Mucosa of rectum (tissue), 2 donors: ENCODE measurements around the gene KLF2.

Source experiments
- H3K27ac ChIP-seq, 2 donors: one replicate each; pipeline ENCODE4 v1.7.0; 2013; ENCODE audit warnings: inconsistent platforms in 2 of 2, low read depth in 2 of 2, low read length in 2 of 2
- H3K27me3 ChIP-seq, 2 donors: one replicate each; pipeline ENCODE4 v1.7.0; 2013; ENCODE audit warnings: low read length in 2 of 2; ENCODE audit not compliant: control insufficient read depth in 2 of 2, insufficient read depth in 2 of 2
- H3K36me3 ChIP-seq, 2 donors: one replicate each; pipeline ENCODE4 v1.7.0; 2013; ENCODE audit warnings: low read length in 2 of 2; ENCODE audit not compliant: control insufficient read depth in 2 of 2, insufficient read depth in 2 of 2
- H3K4me1 ChIP-seq, 2 donors: one replicate each; pipeline ENCODE4 v1.7.0; 2013; ENCODE audit warnings: low read length in 2 of 2, mild to moderate bottlenecking in 1 of 2; ENCODE audit not compliant: control insufficient read depth in 2 of 2, insufficient read depth in 2 of 2
- H3K4me3 ChIP-seq, 2 donors: one replicate each; pipeline ENCODE4 v1.7.0; 2013; ENCODE audit warnings: low read length in 2 of 2
- H3K9ac ChIP-seq, 2 donors: one replicate each; pipeline ENCODE4 v1.7.0; 2013; ENCODE audit warnings: low read length in 2 of 2, low read depth in 1 of 2, mild to moderate bottlenecking in 1 of 2
- H3K9me3 ChIP-seq, 2 donors: one replicate each; pipeline ENCODE4 v1.7.0; 2013; ENCODE audit warnings: low read length in 2 of 2; ENCODE audit not compliant: control insufficient read depth in 2 of 2
- donor health status: healthy.
- donor health status: Normal muscosa, but diverticular disease.

Gene KLF2

DNA sequence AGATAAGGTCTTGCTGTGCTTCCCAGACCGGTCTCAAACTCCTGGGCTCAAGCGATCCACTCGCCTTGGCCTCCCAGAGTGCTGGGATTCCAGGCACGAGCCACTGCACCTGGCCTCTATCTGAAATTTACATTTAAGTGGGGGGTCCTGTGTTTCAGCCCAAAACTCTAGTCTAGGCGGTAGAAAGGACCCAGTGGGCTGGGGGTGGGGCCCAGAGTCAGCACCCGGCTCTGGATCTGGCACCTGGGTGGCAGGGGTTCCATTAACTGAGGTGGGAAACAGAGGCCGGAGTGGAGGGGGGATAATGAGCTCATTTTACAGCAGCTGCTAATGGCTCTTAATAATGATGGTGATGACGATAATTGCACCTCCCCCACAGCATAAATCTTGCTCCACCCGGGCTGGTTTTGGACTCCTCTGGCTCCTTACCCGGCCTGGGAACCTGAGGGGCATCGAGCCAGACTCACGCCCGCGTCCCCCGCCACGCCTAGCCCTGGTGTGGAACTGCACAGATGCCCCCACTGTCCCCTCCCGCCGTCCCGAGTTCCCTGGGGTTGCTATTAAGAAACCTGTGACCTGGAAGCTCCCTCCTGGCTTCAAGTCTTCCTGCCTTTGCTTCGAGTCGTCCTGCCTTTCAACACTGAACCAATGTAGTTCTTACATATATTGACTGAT lies 17.8 kb upstream of the KLF2 start:
- no peak overlapping the region for H3K27ac ChIP-seq
- no peaks in the 10 kb centered on the region for H3K4me1 ChIP-seq
- H3K4me3 ChIP-seq = no peak overlapping the region
- H3K36me3 ChIP-seq = no peaks in the 10 kb centered on the region
- H3K27me3 ChIP-seq = no peaks in the 10 kb centered on the region
- no peaks in the 10 kb centered on the region for H3K9me3 ChIP-seq
- H3K9ac ChIP-seq = no peak overlapping the region

DNA sequence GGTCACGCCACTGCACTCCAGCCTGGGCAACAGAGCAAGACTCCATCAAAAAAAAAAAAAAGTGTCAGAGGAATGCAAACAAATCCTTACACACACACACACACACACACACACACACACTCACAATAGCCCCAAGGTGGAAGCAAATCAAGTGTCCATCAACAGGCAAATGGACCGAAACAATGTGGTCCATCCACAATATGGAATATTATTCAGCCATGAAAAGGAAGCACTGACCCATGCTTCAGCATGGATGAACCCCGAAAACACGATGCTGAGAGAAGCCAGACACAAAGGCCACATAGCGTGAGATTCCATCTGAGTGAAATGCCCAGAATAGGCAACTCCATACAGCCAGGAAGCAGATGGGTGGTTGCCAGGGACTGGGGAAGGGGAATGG lies 16.5 kb upstream of the KLF2 start:
- Histone ChIP-seq H3K36me3 (no peaks in the 10 kb centered on the region), H3K9ac (no peak overlapping the region), H3K4me3 (no peak overlapping the region), H3K4me1 (no peaks in the 10 kb centered on the region), H3K9me3 (no peaks in the 10 kb centered on the region), H3K27ac (no peak overlapping the region), H3K27me3 (no peaks in the 10 kb centered on the region)

DNA sequence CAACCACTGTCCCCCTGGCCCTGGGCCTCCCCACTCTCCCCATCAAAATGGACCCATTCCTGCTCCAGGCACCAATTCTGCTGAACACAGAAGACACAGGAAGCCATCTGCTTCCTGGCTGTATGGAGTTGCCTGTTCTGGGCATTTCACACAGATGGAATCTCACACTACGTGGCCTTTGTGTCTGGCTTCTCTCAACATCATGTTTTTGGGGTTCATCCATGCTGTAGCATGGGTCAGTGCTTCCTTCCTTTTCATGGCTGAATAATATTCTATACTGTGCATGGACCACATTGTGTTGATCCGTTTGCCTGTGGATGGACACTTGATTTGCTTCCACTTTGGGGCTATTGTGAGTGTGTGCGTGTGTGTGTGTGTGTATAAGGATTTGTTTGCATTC lies 15.0 kb upstream of the KLF2 start:
- H3K9ac ChIP-seq = no peak overlapping the region
- no peak overlapping the region for H3K4me3 ChIP-seq
- H3K27ac ChIP-seq = no peak overlapping the region
- H3K9me3 ChIP-seq = no peaks in the 10 kb centered on the region
- no peaks in the 10 kb centered on the region for H3K36me3 ChIP-seq
- no peaks in the 10 kb centered on the region for H3K4me1 ChIP-seq
- no peaks in the 10 kb centered on the region for H3K27me3 ChIP-seq

DNA sequence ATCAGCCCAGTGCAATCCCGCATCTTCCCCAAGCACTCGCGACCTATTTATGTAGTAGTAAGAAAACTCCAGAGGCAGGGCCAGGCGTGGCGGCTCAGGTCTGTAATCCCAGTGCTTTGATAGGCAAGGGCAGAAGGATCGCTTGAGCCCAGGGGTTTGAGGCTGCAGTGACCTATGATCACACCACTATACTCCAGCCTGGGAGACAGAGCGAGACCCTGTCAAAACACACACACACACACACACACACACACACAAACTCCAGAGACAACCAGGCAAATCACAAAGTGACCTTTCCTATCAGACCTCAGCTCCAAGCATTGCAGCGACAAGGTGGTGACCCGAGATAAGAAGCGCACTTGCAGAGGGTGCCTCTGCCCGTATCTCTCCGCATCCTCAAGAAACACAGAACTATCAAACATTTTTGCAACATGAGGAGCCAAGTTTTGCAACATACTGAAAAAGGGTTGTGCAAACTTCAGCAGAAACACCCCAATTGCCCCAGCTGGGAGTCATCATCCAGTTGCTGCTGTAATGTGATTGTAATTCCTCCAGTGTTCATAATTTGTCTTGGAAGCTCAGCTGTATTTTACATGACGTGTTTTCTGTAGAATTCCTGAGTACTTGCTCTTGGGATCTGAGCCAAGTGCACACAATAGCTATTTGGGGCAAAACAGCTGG lies 8.7 kb upstream of the KLF2 start:
- H3K9me3 ChIP-seq = no peaks in the 10 kb centered on the region
- H3K27me3 ChIP-seq = no peaks in the 10 kb centered on the region
- H3K27ac ChIP-seq = peak overlapping the region; percentile 56 to 65
- no peak overlapping the region for H3K9ac ChIP-seq
- H3K36me3 ChIP-seq = no peaks in the 10 kb centered on the region
- peak overlapping the region in 1 of 2 donors; percentile 13 for H3K4me3 ChIP-seq
- no peaks in the 10 kb centered on the region for H3K4me1 ChIP-seq

DNA sequence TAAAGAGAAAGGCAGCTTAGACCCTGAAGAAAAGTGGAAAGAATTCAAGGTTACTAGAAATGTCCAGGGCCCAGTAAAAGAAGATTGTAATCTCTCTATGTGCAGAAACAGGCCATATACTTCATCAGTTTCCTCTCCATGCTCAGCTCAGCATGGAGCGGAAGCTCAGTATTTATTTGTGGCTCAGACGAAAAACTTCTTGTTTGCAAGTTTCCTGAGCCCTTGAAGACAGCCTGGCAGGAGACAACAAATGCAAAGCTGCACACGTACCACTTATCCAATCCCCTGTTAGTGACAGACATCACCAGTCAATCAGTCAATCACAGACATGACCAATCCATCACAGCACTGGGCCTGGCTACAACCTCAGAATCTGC lies 8.1 kb upstream of the KLF2 start:
- Histone ChIP-seq H3K4me3 (no peak overlapping the region), H3K27ac (peak overlapping the region; percentile 56 to 65), H3K27me3 (no peaks in the 10 kb centered on the region), H3K4me1 (no peaks in the 10 kb centered on the region), H3K9me3 (no peaks in the 10 kb centered on the region), H3K36me3 (no peaks in the 10 kb centered on the region), H3K9ac (no peak overlapping the region)

DNA sequence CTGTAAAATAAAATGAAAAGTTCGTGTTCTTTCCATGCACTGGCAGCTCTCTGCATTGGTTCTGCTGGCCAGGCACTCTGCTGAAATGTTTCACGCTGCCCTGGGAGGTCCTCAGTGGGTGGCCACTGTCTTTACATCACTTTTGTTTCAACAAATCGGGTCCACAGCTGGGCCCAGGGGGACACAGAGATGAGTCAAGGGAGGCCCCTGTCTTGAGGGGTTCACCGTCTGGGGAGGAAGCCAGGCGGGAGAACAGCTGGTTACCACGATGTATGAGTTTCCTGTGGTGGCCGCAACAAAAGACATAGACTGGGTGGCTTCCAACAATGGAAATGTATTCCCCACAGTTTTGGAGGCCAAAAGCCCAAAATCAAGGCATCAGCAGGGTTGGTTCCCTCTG lies 5.1 kb upstream of the KLF2 start:
- peak overlapping the region in 1 of 2 donors; percentile 16 for H3K27ac ChIP-seq
- peaks cover 2 to 6% of the 10 kb centered on the region in 2 donors for H3K4me1 ChIP-seq
- no peak overlapping the region for H3K9ac ChIP-seq
- peaks cover 3 to 7% of the 10 kb centered on the region in 2 donors for H3K27me3 ChIP-seq
- H3K4me3 ChIP-seq = no peak overlapping the region
- no peaks in the 10 kb centered on the region for H3K36me3 ChIP-seq
- no peaks in the 10 kb centered on the region for H3K9me3 ChIP-seq

DNA sequence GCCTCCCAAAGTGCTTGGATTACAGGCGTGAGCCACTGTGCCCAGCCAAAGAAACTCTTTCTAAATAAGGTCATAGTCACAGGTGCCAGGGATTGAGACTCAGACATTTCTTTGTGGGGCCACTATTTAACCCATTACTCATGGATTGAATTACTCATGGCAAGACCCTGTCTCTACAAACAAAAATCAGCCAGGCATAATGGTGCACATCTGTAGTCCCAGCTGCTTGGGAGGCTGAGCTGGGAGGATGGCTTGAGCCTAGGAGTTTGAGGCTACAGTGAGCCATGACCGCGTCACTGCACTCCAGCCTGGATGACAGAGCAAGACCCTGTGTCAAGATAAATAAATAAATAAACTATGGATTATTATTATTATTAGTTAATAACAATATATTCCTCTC lies 3.6 kb upstream of the KLF2 start:
- H3K9ac ChIP-seq = no peak overlapping the region
- H3K27ac ChIP-seq = no peak overlapping the region
- H3K36me3 ChIP-seq = no peaks in the 10 kb centered on the region
- H3K27me3 ChIP-seq = peaks cover 3 to 7% of the 10 kb centered on the region in 2 donors
- H3K9me3 ChIP-seq = no peaks in the 10 kb centered on the region
- peaks cover 5 to 6% of the 10 kb centered on the region in 2 donors for H3K4me1 ChIP-seq
- H3K4me3 ChIP-seq = no peak overlapping the region

DNA sequence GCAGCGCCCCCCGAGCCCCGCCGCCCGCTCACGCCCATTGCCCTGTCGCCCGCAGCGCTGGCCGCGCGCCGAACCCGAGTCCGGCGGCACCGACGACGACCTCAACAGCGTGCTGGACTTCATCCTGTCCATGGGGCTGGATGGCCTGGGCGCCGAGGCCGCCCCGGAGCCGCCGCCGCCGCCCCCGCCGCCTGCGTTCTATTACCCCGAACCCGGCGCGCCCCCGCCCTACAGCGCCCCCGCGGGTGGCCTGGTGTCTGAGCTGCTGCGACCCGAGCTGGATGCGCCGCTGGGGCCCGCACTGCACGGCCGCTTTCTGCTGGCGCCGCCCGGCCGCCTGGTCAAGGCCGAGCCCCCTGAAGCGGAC lies 518 bp downstream of the KLF2 start:
- Histone ChIP-seq H3K9ac (peak overlapping the region; percentile 32 to 78), H3K9me3 (no peaks in the 10 kb centered on the region), H3K27me3 (peaks cover 3 to 10% of the 10 kb centered on the region in 2 donors), H3K36me3 (peaks cover 0 to 2% of the 10 kb centered on the region in 2 donors), H3K4me1 (peaks cover 18 to 22% of the 10 kb centered on the region in 2 donors), H3K27ac (peak overlapping the region; percentile 85 to 87), H3K4me3 (peak overlapping the region; percentile 57 to 67)

DNA sequence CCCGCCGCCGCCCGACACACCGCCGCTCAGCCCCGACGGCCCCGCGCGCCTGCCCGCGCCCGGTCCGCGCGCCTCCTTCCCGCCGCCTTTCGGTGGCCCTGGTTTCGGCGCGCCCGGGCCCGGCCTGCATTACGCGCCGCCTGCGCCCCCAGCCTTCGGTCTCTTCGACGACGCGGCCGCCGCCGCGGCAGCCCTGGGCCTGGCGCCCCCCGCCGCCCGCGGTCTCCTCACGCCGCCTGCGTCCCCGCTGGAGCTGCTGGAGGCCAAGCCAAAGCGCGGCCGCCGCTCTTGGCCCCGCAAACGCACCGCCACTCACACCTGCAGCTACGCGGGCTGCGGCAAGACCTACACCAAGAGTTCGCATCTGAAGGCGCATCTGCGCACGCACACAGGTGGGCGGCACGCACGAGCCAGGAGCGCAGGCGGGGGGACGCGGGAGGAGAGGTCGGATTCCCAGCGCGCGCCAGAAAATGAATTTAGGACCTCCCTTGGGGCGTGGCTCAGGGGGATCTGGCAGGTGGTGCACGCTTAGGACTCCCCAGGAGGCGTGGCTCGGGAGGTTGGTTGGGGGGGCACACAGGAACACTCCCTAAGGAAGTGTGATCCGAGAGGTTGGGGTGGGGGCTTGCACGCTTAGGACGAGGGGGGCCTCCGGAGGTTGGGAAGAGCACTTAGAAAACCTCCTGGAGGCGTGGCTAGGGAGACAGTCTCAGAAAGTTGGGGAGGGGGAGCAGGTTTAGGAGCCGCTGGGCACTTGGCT lies 1.2 kb downstream of the KLF2 start:
- peaks cover 18 to 22% of the 10 kb centered on the region in 2 donors for H3K4me1 ChIP-seq
- H3K27ac ChIP-seq = peak overlapping the region; percentile 62 to 77
- peaks cover 0 to 2% of the 10 kb centered on the region in 2 donors for H3K36me3 ChIP-seq
- H3K27me3 ChIP-seq = peaks cover 3 to 10% of the 10 kb centered on the region in 2 donors
- H3K9me3 ChIP-seq = no peaks in the 10 kb centered on the region
- H3K4me3 ChIP-seq = peak overlapping the region; percentile 74 to 75
- H3K9ac ChIP-seq = peak overlapping the region; percentile 65 to 74
